AG10803 (cell line): ENCODE results near the gene UEVLD.
"Not testable (repeated sequence)": the region's sequence is repeated elsewhere in the genome, so short reads cannot be mapped to it uniquely, and the experiment has no call there.

ENCODE experiments used
- DNase-seq: peaks from one replicate; pipeline ENCODE4 v3.0.0; 2010; ENCODE audit warnings: low read depth
- H3K4me3 ChIP-seq: 2 replicates; pipeline ENCODE4 v1.5.1; 2011; ENCODE audit warnings: mild to moderate bottlenecking, low read length, control low read depth
- TF ChIP-seq, protein P1 (sequence below): conservative IDR thresholded peaks from 2 replicates; pipeline ENCODE4 v1.5.1; 2011; ENCODE audit warnings: mild to moderate bottlenecking, low read length, control low read depth, inconsistent platforms

The UEVLD gene

GRCh38 chr11:18608376-18608775 lies 19.8 kb upstream of the UEVLD start:
- H3K4me3 ChIP-seq = no peak overlapping the region
- TF ChIP-seq, protein P1, sequence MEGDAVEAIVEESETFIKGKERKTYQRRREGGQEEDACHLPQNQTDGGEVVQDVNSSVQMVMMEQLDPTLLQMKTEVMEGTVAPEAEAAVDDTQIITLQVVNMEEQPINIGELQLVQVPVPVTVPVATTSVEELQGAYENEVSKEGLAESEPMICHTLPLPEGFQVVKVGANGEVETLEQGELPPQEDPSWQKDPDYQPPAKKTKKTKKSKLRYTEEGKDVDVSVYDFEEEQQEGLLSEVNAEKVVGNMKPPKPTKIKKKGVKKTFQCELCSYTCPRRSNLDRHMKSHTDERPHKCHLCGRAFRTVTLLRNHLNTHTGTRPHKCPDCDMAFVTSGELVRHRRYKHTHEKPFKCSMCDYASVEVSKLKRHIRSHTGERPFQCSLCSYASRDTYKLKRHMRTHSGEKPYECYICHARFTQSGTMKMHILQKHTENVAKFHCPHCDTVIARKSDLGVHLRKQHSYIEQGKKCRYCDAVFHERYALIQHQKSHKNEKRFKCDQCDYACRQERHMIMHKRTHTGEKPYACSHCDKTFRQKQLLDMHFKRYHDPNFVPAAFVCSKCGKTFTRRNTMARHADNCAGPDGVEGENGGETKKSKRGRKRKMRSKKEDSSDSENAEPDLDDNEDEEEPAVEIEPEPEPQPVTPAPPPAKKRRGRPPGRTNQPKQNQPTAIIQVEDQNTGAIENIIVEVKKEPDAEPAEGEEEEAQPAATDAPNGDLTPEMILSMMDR = no peak
- no peak for DNase-seq

GRCh38 chr11:18600915-18601569 lies 12.5 kb upstream of the UEVLD start:
- H3K4me3 ChIP-seq = no peak overlapping the region
- DNase-seq = no peak
- TF ChIP-seq, protein P1 = no peak

DNA sequence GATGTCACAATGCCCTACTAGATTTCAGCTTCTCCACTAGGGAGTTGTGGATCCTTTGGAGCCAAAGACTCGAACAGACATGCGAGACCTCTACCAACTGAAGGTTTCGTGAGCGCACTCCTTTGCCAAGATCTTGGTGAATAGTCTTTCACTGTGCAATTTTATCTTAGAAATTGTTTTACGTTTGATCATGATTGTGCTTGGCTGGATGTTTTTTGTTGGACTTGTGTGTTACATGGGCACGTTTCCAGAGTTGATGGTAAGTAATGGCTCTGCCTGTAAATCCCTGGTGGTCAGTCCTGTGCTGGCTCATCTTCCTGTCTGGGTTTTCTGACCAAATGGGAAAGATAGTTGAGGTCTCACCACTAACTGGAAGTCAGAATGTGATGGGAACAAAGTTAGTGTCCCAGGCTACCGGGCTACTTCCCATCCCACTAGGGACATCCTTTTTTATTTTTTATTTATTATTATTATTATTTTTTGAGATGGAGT lies 11.3 kb upstream of the UEVLD start, which contains the start of gene MISFA:
MISFA (plus strand) TSS at position 51 of the 492 bp plus-strand sequence; CDS start at position 191, 140 bp downstream.
- TF ChIP-seq, protein P1 = no peak
- H3K4me3 ChIP-seq = no peak within 1 kb of the TSS
- no peak for DNase-seq

GRCh38 chr11:18594999-18595749 lies 6.6 kb upstream of the UEVLD start:
- DNase-seq = no peak
- no peak overlapping the region for H3K4me3 ChIP-seq
- TF ChIP-seq, protein P1 = no peak

DNA sequence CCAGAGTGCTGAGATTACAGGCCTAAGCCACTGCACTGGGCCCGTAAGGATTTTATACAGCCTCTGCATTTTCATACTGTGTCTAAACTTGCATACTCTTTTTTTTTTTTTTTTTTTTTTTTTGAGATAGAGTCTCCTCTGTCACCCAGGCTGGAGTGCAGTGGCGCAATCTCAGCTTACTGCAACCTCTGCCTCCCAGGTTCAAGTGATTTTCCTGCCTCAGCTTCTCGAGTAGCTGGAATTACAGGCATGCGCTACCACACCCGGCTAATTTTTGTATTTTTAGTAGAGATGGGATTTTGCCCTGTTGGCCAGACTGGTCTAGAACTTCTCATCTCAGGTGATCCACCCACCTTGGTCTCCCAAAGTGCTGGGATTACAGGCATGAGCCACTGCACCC lies 5.6 kb upstream of the UEVLD start:
- DNase-seq, H3K4me3 ChIP-seq: not testable (repeated sequence)

DNA sequence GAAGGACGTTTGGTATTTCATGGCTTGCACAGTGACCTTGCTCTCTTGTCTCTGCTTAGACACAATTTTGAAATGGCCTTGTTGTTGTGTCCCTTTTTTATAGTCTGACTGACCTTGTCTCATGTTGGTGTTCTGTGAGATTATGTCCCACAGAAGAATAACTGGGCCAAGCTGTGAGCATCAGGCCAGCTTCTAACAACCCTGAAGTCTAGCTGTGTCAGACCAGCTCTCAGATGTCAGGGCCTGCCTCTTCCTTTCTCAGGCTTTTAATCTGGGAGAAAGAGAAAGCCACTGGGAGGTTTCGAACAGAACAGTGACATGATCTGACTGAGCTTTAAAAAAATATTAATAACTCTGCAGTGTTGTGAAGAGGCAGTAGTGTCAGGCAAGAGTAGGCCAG lies 2.0 kb upstream of the UEVLD start:
- H3K4me3 ChIP-seq = no peak overlapping the region
- TF ChIP-seq, protein P1 = no peak
- no peak for DNase-seq

DNA sequence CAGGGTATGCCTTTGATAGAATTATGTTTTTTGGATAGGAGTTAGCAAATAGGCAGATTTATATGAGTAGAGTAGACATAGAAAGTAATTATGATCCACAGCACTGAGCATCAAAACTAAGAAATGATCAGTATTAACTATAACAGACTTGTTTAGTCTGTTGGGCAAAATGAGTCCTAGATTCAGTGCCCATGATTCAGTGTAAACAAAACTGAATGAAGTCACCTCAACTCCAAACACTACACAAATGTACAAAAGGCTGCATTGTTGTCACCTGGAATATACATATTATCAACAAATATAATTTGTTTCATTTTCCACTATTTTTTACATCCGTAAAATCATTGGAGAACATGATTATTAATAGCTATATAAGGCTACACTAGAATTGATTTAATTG lies 6.7 kb downstream of the UEVLD start:
- no peak overlapping the region for H3K4me3 ChIP-seq
- TF ChIP-seq, protein P1 = no peak
- no peak for DNase-seq
